PC-3 (cell line): Measurements from ENCODE around the gene RAB3B. TPM values are rescaled to one million over a fixed set of nuclear protein-coding genes. Genes with fewer than 3 reads are reported as not detected.

Experiments
- ATAC-seq: fragments of 200-7000 bp; cut with Tn5 transposase; 2 replicates; pipeline ENCODE4 v1.9.1; 2020; ENCODE audit warnings: mild to moderate bottlenecking, moderate library complexity
- BruUV-seq: library from RNA; stranded (reverse); fragments of 400-500 nt; replicated peaks from 2 replicates; lab custom pipeline; 2021; lab: Mats Ljungman, UMichigan
- CTCF ChIA-PET: fragments of 300-600 bp; sonication (Branson Sonifier 250); formaldehyde crosslinking; loops from one replicate; lab custom pipeline; 2022; ENCODE audit warnings: antibody characterized with exemption; lab: Charles Lee
- POLR2A ChIA-PET: fragments of 300-600 bp; sonication (Branson Sonifier 250); formaldehyde crosslinking; loops from one replicate; lab custom pipeline; 2022; ENCODE audit warnings: antibody characterized with exemption; ENCODE audit not compliant: unreplicated experiment; lab: Charles Lee
- DNase-seq: peaks from one replicate; pipeline ENCODE4 v3.0.0-alpha.2; 2015
- H2AFZ ChIP-seq: fragments of 300-600 bp; sonication (generic); 2 replicates; pipeline ENCODE4 v1.6.0; 2016; ENCODE audit warnings: antibody characterized with exemption, low read length
- H3F3A ChIP-seq: fragments of 300-600 bp; sonication (generic); one replicate; pipeline ENCODE4 v1.6.0; 2017; ENCODE audit warnings: antibody characterized with exemption, low read length, control low read depth, mild to moderate bottlenecking; ENCODE audit not compliant: unreplicated experiment
- H3K27ac ChIP-seq: fragments of 300-600 bp; sonication (generic); 2 replicates; pipeline ENCODE4 v1.5.1; 2016; ENCODE audit warnings: mild to moderate bottlenecking, low read length
- H3K27me3 ChIP-seq: fragments of 300-600 bp; sonication (generic); 2 replicates; pipeline ENCODE4 v1.6.1; 2016; ENCODE audit warnings: low read length, mixed read lengths
- H3K36me3 ChIP-seq: fragments of 300-600 bp; sonication (generic); 2 replicates; pipeline ENCODE4 v1.6.1; 2016; ENCODE audit warnings: low read depth, mixed run types, low read length, mixed read lengths
- H3K4me1 ChIP-seq: fragments of 300-600 bp; sonication (generic); 2 replicates; pipeline ENCODE4 v1.5.1; 2016; ENCODE audit warnings: low read length; ENCODE audit not compliant: insufficient read depth
- H3K4me2 ChIP-seq: fragments of 300-600 bp; sonication (generic); 2 replicates; pipeline ENCODE4 v1.6.0; 2016; ENCODE audit warnings: low read length
- H3K4me3 ChIP-seq: fragments of 300-600 bp; sonication (generic); 2 replicates; pipeline ENCODE4 v1.5.1; 2016; ENCODE audit warnings: mild to moderate bottlenecking, low read length, mixed read lengths
- H3K79me2 ChIP-seq: fragments of 300-600 bp; sonication (generic); 2 replicates; pipeline ENCODE4 v1.6.1; 2017; ENCODE audit warnings: low read length, mixed read lengths
- H3K9ac ChIP-seq: fragments of 300-600 bp; sonication (generic); 2 replicates; pipeline ENCODE4 v1.6.0; 2016; ENCODE audit warnings: mild to moderate bottlenecking, low read length
- H3K9me2 ChIP-seq: fragments of 300-600 bp; sonication (generic); replicated peaks from 2 replicates; pipeline ENCODE4 v1.6.1; 2016; ENCODE audit warnings: mixed run types, low read length, mixed read lengths
- H3K9me3 ChIP-seq: fragments of 300-600 bp; sonication (generic); 2 replicates; pipeline ENCODE4 v1.6.1; 2016; ENCODE audit warnings: low read length, mixed read lengths
- H4K20me1 ChIP-seq: fragments of 300-600 bp; sonication (generic); 2 replicates; pipeline ENCODE4 v1.6.1; 2016; ENCODE audit warnings: low read length, mixed read lengths
- CTCF ChIP-seq: fragments of 300-600 bp; sonication (generic); conservative IDR thresholded peaks from 2 replicates; pipeline ENCODE4 v1.5.1; 2017; ENCODE audit warnings: antibody characterized with exemption, low read depth, mild to moderate bottlenecking, low read length
- EZH2 ChIP-seq: fragments of 300-600 bp; sonication (generic); IDR thresholded peaks from one replicate; pipeline ENCODE4 v1.6.1; 2017; ENCODE audit warnings: antibody characterized with exemption, mild to moderate bottlenecking, low read length; ENCODE audit not compliant: unreplicated experiment
- EZH2phosphoT487 ChIP-seq: fragments of 300-600 bp; sonication (generic); IDR thresholded peaks from 2 replicates; pipeline ENCODE4 v1.6.1; 2018; ENCODE audit warnings: mild to moderate bottlenecking, antibody characterized with exemption, low read length, borderline replicate concordance
- intact Hi-C: fragments of 100-400 bp; cut with micrococcal nuclease; formaldehyde crosslinking; loops from 2 replicates; pipeline ENCODE4 v1.9.0; 2023
- total RNA-seq: library from RNA; depleted of rRNA; stranded (reverse); fragments of >200 nt; gene quantifications from 2 replicates; pipeline ENCODE4 v1.2.3, GENCODE V29; 2014

The RAB3B gene
- total RNA-seq, 1 experiment from 2014 or later: 4.5 TPM

DNA sequence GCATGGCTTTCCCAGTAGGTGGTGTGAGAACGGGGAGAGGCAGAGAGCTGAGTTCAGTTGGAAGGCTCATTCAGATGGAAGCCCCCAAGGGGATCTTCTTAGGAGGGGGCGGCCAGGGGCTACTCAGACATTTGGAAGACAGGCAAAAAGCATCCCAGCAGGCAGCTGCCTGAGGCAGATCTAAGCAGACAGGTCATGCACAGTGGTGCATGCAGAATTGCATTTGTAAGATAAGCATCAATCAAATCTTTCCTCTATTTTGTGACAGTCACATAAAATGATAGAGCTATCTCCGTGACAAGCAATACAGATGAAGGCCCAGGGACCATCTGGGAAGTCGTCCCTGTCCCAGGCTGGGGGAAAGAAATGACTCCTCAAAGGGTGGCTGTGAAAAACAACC, 3.8 kb downstream of the RAB3B start:
- Histone ChIP-seq H2AFZ (no peak overlapping the region), H4K20me1 (no peaks in the 10 kb centered on the region), H3K27ac (no peak overlapping the region), H3F3A (no peaks in the 10 kb centered on the region), H3K4me2 (no peak overlapping the region), H3K4me3 (no peak overlapping the region), H3K79me2 (no peaks in the 10 kb centered on the region), H3K9me3 (no peaks in the 10 kb centered on the region), H3K27me3 (no peaks in the 10 kb centered on the region), H3K9ac (no peak overlapping the region), H3K36me3 (no peaks in the 10 kb centered on the region), H3K4me1 (no peaks in the 10 kb centered on the region), H3K9me2 (no peaks in the 10 kb centered on the region)
- intact Hi-C loops: no loop called here
- TF ChIP-seq EZH2phosphoT487: no peak
- TF ChIP-seq CTCF: no peak
- no peak for TF ChIP-seq EZH2
- ChIA-PET CTCF (no interaction called here), POLR2A (no interaction called here)
- no TSS peak for BruUV-seq
- DNase-seq (no peak), ATAC-seq (no peak)

- intact Hi-C loops: no loop called here
- ChIA-PET POLR2A (no interaction called here), CTCF (no interaction called here)
- Histone ChIP-seq H3K36me3 (no peaks in the 10 kb centered on the region), H3K79me2 (no peaks in the 10 kb centered on the region), H3K9me3 (no peaks in the 10 kb centered on the region), H3F3A (no peaks in the 10 kb centered on the region), H3K27me3 (no peaks in the 10 kb centered on the region), H3K9me2 (no peaks in the 10 kb centered on the region), H2AFZ (no peak overlapping the region), H4K20me1 (no peaks in the 10 kb centered on the region), H3K4me3 (no peak overlapping the region), H3K4me1 (peaks cover 14% of the 10 kb centered on the region), H3K4me2 (no peak overlapping the region), H3K9ac (no peak overlapping the region), H3K27ac (no peak overlapping the region)
- TF ChIP-seq EZH2phosphoT487: no peak
- no peak for TF ChIP-seq EZH2
- TF ChIP-seq CTCF: no peak
- no peak for DNase-seq
- BruUV-seq: no TSS peak
- no peak for ATAC-seq
Observed at GRCh38 chr1:51982161-51982560, 8.3 kb downstream of the RAB3B start.

DNA sequence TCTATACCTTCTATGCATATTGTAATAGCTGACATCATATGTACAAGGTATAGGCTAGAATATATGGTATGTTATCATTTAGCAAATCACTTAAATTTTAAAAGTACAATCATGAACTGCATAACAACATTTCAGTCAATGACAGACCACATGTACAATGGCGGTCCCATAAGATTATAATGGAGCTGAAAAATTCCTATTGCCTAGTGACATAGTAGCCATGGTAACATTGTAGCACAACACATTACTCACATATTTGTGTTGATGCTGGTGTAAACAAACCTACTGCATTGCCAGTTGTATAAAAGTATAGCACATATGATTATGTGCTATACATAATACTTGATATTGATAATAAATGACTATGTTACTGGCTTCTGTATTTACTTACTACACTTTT, 8.9 kb downstream of the RAB3B start:
- H3K27ac ChIP-seq: no peak overlapping the region
- ChIA-PET POLR2A (no interaction called here), CTCF (no interaction called here)
- no TSS peak for BruUV-seq
- no peaks in the 10 kb centered on the region for H4K20me1 ChIP-seq
- H3K36me3 ChIP-seq: no peaks in the 10 kb centered on the region
- H3K4me2 ChIP-seq: no peak overlapping the region
- ATAC-seq (no peak), DNase-seq (no peak)
- no peaks in the 10 kb centered on the region for H3K27me3 ChIP-seq
- H3K79me2 ChIP-seq: no peaks in the 10 kb centered on the region
- intact Hi-C loops: no loop called here
- H3F3A ChIP-seq: no peaks in the 10 kb centered on the region
- H3K9me2 ChIP-seq: no peaks in the 10 kb centered on the region
- H3K9ac ChIP-seq: no peak overlapping the region
- H3K4me3 ChIP-seq: no peak overlapping the region
- no peak overlapping the region for H2AFZ ChIP-seq
- H3K4me1 ChIP-seq: peaks cover 20% of the 10 kb centered on the region
- TF ChIP-seq EZH2phosphoT487 (no peak), EZH2 (no peak), CTCF (no peak)
- no peaks in the 10 kb centered on the region for H3K9me3 ChIP-seq
